B cell (primary cell): ENCODE measurements around the gene CPE.

Experiments used
- EZH2 ChIP-seq: IDR thresholded peaks from 2 replicates; pipeline ENCODE4 v1.6.1; 2012; ENCODE audit warnings: borderline replicate concordance, low read depth, mild to moderate bottlenecking, moderate library complexity, low read length; ENCODE audit not compliant: insufficient read depth, poor library complexity, severe bottlenecking
- TF ChIP-seq, protein P1 (sequence below): fragments of 200-600 bp; IDR thresholded peaks from one replicate; pipeline ENCODE4 v1.8.0; 2022; ENCODE audit warnings: antibody characterized with exemption, mild to moderate bottlenecking

GRCh38 chr4:165504184-165504583 lies 125.4 kb downstream of the CPE start:
- TF ChIP-seq, protein P1, sequence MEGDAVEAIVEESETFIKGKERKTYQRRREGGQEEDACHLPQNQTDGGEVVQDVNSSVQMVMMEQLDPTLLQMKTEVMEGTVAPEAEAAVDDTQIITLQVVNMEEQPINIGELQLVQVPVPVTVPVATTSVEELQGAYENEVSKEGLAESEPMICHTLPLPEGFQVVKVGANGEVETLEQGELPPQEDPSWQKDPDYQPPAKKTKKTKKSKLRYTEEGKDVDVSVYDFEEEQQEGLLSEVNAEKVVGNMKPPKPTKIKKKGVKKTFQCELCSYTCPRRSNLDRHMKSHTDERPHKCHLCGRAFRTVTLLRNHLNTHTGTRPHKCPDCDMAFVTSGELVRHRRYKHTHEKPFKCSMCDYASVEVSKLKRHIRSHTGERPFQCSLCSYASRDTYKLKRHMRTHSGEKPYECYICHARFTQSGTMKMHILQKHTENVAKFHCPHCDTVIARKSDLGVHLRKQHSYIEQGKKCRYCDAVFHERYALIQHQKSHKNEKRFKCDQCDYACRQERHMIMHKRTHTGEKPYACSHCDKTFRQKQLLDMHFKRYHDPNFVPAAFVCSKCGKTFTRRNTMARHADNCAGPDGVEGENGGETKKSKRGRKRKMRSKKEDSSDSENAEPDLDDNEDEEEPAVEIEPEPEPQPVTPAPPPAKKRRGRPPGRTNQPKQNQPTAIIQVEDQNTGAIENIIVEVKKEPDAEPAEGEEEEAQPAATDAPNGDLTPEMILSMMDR: no peak
- TF ChIP-seq EZH2: no peak
